Breast epithelium (tissue), 4 donors: ENCODE results near the gene FAN1. TPM values are rescaled to one million over a fixed set of nuclear protein-coding genes. Genes with fewer than 3 reads are reported as not detected.

Experiments
- DNase-seq, 2 donors: peaks; one replicate each; pipeline ENCODE4 v3.0.0-alpha.2; 2019; ENCODE audit warnings: low spot score in 2 of 2
- H3K27ac ChIP-seq, 2 donors: fragments of 200-600 bp; sonication (generic) in 1 of 2; one replicate each; pipeline ENCODE4 v1.5.1; 2016 to 2019; ENCODE audit warnings: mild to moderate bottlenecking in 1 of 2
- H3K27me3 ChIP-seq, 2 donors: fragments of 200-600 bp; sonication (generic) in 1 of 2; one replicate each; pipeline versions ENCODE4 v1.5.1 to v1.6.0; 2017 to 2019; ENCODE audit warnings: control low read depth in 1 of 2, mild to moderate bottlenecking in 1 of 2
- H3K36me3 ChIP-seq: fragments of 200-600 bp; one replicate; pipeline ENCODE4 v1.5.1; 2019
- H3K4me1 ChIP-seq, 2 donors: fragments of 200-600 bp; sonication (generic); one replicate each; pipeline ENCODE4 v1.5.1; 2016 to 2019; ENCODE audit warnings: control low read depth in 1 of 2
- H3K4me3 ChIP-seq, 3 donors: fragments of 200-600 bp; sonication (generic); 1 replicate in 2 of 3; 2 replicates in 1 of 3; pipeline ENCODE4 v1.5.1; 2016 to 2019; ENCODE audit warnings: mild to moderate bottlenecking in 3 of 3, moderate library complexity in 2 of 3
- H3K9me3 ChIP-seq, 2 donors: fragments of 200-600 bp; sonication (generic) in 1 of 2; one replicate each; pipeline ENCODE4 v1.5.1; 2016 to 2019; ENCODE audit warnings: control low read depth in 1 of 2
- POLR2A ChIP-seq: fragments of 450-650 bp; IDR thresholded peaks from one replicate; pipeline ENCODE4 v1.6.1; 2016; ENCODE audit warnings: antibody characterized with exemption, mild to moderate bottlenecking, moderate library complexity
- POLR2AphosphoS5 ChIP-seq, 3 donors: sonication (generic); formaldehyde crosslinking; IDR thresholded peaks; one replicate each; pipeline ENCODE4 v1.6.1; 2017; ENCODE audit warnings: antibody characterized with exemption in 3 of 3
- intact Hi-C: fragments of 100-400 bp; cut with DNase I; formaldehyde crosslinking; loops from one replicate; pipeline ENCODE4 v1.15.1; 2023; ENCODE audit warnings: low total_unique reads
- total RNA-seq, 3 donors: library from RNA; depleted of rRNA; stranded (reverse); fragments of >200 nt; gene quantifications; one replicate each; pipeline ENCODE4 v1.1.0, GENCODE V29; 2016
- TF ChIP-seq, protein P1 (sequence below), 3 donors: fragments of 450-650 bp; IDR thresholded peaks; one replicate each; pipeline ENCODE4 v1.5.1; 2016 to 2017; ENCODE audit warnings: antibody characterized with exemption in 3 of 3, mild to moderate bottlenecking in 3 of 3, moderate library complexity in 3 of 3

The FAN1 gene
- total RNA-seq, 3 donors from 2014 or later: 13.1 to 20.9 (median 15.4) TPM

DNA sequence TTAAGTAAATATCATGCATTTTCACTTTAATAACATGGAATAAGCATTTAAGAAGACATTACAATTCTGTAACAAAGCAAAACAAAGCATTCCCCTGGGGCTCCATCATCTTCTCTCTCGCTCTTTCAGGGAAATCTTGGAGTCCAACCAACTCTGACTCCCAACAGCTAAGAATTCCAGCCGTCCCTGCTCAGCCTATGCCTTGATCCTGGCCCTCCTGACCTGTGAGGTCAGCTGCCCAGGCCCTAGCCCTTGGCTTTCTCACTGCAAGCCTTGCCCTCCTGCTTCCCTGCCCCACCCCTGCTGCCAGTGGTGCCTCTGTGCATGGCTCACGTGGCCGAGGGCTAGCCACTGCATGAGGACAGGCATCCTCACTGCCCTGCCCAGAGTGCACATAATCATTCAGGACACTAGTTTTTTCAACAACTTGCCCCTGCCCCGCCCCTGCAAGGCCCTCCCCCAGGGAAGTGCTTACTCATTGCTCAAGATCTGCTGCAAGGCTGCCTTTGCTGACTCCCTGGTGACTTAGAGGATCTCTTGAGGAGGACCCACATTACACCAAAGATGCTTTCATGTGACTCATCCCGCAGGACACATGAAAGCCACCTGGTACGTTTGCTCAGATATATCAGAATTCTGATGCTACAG, 50.1 kb downstream of the FAN1 start:
- intact Hi-C loops: no loop called here
- peaks cover 14% of the 10 kb centered on the region for H3K36me3 ChIP-seq
- H3K9me3 ChIP-seq: peaks cover 0 to 4% of the 10 kb centered on the region in 2 donors

DNA sequence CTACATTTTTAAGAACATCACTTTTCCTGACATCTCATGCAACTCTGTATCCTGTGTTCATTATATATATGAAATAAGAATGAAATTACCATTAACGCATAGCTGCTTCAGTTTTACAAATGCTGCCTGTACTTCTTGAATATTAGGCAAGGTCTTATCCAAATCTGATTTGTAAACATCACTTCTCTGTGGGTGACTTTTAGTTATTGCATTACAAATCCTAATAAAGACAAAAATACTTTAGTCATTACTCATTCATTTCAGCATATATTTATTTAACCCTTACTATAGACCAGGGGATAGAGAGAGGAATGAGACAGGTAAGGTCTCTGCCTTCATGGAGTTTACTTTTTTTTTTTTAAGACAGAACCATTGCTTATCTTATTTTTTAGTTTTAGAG, 51.0 kb downstream of the FAN1 start:
- no peak for DNase-seq
- no peaks in the 10 kb centered on the region for H3K9me3 ChIP-seq
- H3K4me1 ChIP-seq: no peaks in the 10 kb centered on the region
- H3K27ac ChIP-seq: no peak overlapping the region
- H3K36me3 ChIP-seq: peaks cover 13% of the 10 kb centered on the region
- intact Hi-C loops: no loop called here
- no peaks in the 10 kb centered on the region for H3K27me3 ChIP-seq
- no peak overlapping the region for H3K4me3 ChIP-seq
- TF ChIP-seq, protein P1, sequence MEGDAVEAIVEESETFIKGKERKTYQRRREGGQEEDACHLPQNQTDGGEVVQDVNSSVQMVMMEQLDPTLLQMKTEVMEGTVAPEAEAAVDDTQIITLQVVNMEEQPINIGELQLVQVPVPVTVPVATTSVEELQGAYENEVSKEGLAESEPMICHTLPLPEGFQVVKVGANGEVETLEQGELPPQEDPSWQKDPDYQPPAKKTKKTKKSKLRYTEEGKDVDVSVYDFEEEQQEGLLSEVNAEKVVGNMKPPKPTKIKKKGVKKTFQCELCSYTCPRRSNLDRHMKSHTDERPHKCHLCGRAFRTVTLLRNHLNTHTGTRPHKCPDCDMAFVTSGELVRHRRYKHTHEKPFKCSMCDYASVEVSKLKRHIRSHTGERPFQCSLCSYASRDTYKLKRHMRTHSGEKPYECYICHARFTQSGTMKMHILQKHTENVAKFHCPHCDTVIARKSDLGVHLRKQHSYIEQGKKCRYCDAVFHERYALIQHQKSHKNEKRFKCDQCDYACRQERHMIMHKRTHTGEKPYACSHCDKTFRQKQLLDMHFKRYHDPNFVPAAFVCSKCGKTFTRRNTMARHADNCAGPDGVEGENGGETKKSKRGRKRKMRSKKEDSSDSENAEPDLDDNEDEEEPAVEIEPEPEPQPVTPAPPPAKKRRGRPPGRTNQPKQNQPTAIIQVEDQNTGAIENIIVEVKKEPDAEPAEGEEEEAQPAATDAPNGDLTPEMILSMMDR (IDR thresholded peaks at IDR 0.05): no peak

More for the DNA sequence above, 50.1 kb downstream of the FAN1 start:
- no peaks in the 10 kb centered on the region for H3K27me3 ChIP-seq
- H3K4me1 ChIP-seq: no peaks in the 10 kb centered on the region
- no peak overlapping the region for H3K4me3 ChIP-seq
- TF ChIP-seq POLR2A (no peak), POLR2AphosphoS5 (IDR thresholded peaks at IDR 0.05) (no peak)
- TF ChIP-seq, protein P1 (IDR thresholded peaks at IDR 0.05): no peak
- H3K27ac ChIP-seq: no peak overlapping the region
- no peak for DNase-seq

DNA sequence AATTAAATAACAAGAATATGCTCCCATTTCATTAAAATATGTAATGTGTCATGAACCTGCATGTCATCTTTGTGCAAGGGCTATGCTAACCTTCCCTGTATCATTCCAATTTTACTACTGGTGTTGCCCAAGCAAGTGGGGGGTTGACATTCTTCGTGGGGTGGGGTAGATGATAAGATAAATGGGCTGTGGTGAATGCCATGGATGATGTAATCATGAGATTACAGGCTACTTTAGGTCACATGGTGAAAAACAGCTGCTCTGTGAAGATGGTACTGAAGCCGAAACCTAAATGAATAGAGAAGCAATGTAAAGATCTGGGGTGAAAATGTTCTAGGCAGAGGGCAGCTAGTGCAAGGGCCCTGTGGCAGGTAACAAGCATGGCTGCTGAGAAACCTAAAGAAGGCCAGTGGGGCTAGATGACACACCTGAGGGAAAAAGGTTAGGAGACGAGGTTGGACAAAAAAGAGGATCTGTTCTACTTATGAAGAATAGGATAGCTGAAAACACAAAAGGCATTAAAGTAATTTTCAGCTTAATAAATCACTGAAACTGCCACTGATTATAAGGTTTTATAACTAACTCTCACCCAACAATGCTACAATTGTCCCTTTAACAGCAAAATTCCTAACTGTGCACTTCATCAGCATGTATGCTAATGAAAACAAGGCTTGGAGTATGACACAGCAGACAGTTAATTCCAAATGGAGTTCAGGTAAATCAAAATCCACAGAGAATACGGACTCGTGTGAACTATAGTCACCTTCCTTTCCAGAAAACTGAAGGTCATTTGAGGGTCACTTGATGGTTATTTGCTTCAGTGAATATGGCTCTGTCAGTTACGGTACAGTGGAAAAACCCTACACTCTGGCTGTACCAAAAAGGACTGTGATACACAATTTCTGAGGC, 52.8 kb downstream of the FAN1 start:
- H3K27ac ChIP-seq: no peak overlapping the region
- H3K36me3 ChIP-seq: peaks cover 7% of the 10 kb centered on the region
- no peak for DNase-seq

DNA sequence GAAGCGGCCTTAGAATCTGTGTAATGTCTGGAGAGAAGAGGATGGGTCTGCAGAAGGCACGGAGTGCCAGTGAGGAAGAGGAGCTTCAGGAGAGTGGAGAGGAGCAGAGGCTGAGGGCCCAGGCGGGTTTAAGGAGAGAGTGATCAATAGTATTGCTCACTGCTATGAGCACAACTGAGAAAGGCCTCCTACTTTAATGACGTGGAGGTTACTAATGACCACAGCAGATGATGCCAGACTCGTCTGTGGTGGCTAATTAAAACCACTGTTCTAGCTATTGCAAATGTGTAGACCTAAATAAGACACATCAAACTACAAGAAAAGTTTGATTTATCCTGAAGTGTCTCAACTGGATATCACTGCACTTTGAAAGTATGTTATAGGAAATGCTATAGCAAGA, 54.5 kb downstream of the FAN1 start:
- Histone ChIP-seq H3K4me1 (no peaks in the 10 kb centered on the region), H3K27ac (no peak overlapping the region), H3K36me3 (no peaks in the 10 kb centered on the region), H3K4me3 (no peak overlapping the region), H3K27me3 (no peaks in the 10 kb centered on the region), H3K9me3 (no peaks in the 10 kb centered on the region)
- TF ChIP-seq, protein P1 (IDR thresholded peaks at IDR 0.05): no peak
- no peak for TF ChIP-seq POLR2A
- no peak for TF ChIP-seq POLR2AphosphoS5 (IDR thresholded peaks at IDR 0.05)
- intact Hi-C loops: no loop called here
- no peak for DNase-seq

More for the DNA sequence above, 52.8 kb downstream of the FAN1 start:
- Histone ChIP-seq H3K9me3 (no peaks in the 10 kb centered on the region), H3K27me3 (no peaks in the 10 kb centered on the region), H3K4me3 (no peak overlapping the region), H3K4me1 (no peaks in the 10 kb centered on the region)
- TF ChIP-seq POLR2AphosphoS5 (IDR thresholded peaks at IDR 0.05): no peak
- no peak for TF ChIP-seq POLR2A
- TF ChIP-seq, protein P1 (IDR thresholded peaks at IDR 0.05): no peak
- intact Hi-C loops: no loop called here

DNA sequence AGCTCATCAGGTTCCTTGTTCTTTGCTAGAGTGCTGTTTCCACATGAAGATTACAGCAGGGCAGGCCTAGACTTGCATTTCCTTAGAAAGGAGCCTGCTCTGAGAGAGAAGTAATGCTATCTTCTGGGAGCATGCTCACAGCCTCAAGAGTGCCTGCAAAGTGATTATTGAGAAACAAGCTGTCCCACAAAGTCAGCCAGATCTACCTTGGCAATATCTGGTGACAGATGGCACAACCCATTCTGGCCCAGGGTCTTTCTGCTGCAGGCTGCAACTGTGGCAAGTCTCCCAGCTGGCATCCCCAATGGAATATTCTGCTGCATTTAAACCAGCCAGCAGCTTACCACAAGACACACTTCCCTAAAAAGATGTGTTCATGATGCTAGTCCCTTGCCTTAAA, 58.4 kb downstream of the FAN1 start:
- Histone ChIP-seq H3K27ac (no peak overlapping the region), H3K4me1 (no peaks in the 10 kb centered on the region), H3K36me3 (no peaks in the 10 kb centered on the region), H3K4me3 (no peak overlapping the region), H3K27me3 (no peaks in the 10 kb centered on the region), H3K9me3 (no peaks in the 10 kb centered on the region)
- TF ChIP-seq POLR2AphosphoS5 (IDR thresholded peaks at IDR 0.05): no peak
- no peak for TF ChIP-seq POLR2A
- TF ChIP-seq, protein P1 (IDR thresholded peaks at IDR 0.05): no peak
- no peak for DNase-seq
- intact Hi-C loops: no loop called here
